Measurements from ENCODE around the gene LPA.
"Not testable (repeated sequence)": the region's sequence is repeated elsewhere in the genome, so short reads cannot be mapped to it uniquely, and the experiment has no call there.

Gene LPA

GRCh38 chr6:160664198-160664597 is at the start of gene LPA:
Gene LPA (minus strand): TSS chr6:160664275. CDS start chr6:160664214, 61 bp downstream.
- not testable (repeated sequence) for DNase-seq

GRCh38 chr6:160708993-160709392 is 44.9 kb upstream of the LPA start:
- not testable (repeated sequence) for DNase-seq

GRCh38 chr6:160704688-160705087 is 40.6 kb upstream of the LPA start:
- DNase-seq, result not testable (repeated sequence)

- not testable (repeated sequence) for DNase-seq
Measured at GRCh38 chr6:160701918-160702680, 38.0 kb upstream of the LPA start, which contains the start of gene PLG. Gene PLG (plus strand): TSS chr6:160702244. CDS start chr6:160702305, 61 bp downstream.

GRCh38 chr6:160697826-160698225 is 33.8 kb upstream of the LPA start:
- DNase-seq, result no peak

- not testable (repeated sequence) for DNase-seq
Measured at GRCh38 chr6:160696884-160697283, 32.8 kb upstream of the LPA start.

GRCh38 chr6:160695622-160696021 is 31.5 kb upstream of the LPA start:
- DNase-seq, result not testable (repeated sequence)

- DNase-seq, result not testable (repeated sequence)
Measured at GRCh38 chr6:160695025-160695424, 30.9 kb upstream of the LPA start.

- DNase-seq, result no peak
Measured at GRCh38 chr6:160692369-160692959, 28.4 kb upstream of the LPA start.

- DNase-seq, result no peak
Measured at GRCh38 chr6:160691617-160692016, 27.5 kb upstream of the LPA start.

- no peak for DNase-seq
Measured at GRCh38 chr6:160690458-160690857, 26.4 kb upstream of the LPA start.

GRCh38 chr6:160685762-160686450 is 21.8 kb upstream of the LPA start:
- DNase-seq, result no peak

GRCh38 chr6:160685101-160685761 is 21.2 kb upstream of the LPA start:
- not testable (repeated sequence) for DNase-seq

GRCh38 chr6:160679402-160679769 is 15.3 kb upstream of the LPA start:
- DNase-seq, result no peak

- DNase-seq, result no peak
Measured at GRCh38 chr6:160678744-160679401, 14.8 kb upstream of the LPA start.

- no peak for DNase-seq
Measured at GRCh38 chr6:160678230-160678629, 14.2 kb upstream of the LPA start.

GRCh38 chr6:160676418-160676817 is 12.3 kb upstream of the LPA start:
- not testable (repeated sequence) for DNase-seq

GRCh38 chr6:160668589-160668988 is 4.5 kb upstream of the LPA start:
- DNase-seq, result no peak

- DNase-seq, result no peak
Measured at GRCh38 chr6:160667639-160668481, 3.8 kb upstream of the LPA start.

GRCh38 chr6:160662842-160663241 is 1.2 kb downstream of the LPA start:
- DNase-seq, result no peak

GRCh38 chr6:160662429-160662828 is 1.6 kb downstream of the LPA start:
- DNase-seq, result no peak

- no peak for DNase-seq
Measured at GRCh38 chr6:160661216-160661615, 2.9 kb downstream of the LPA start.
